GM12878 (cell line): ENCODE data around the gene CALD1. TPM values are rescaled to one million over a fixed set of nuclear protein-coding genes. Genes with fewer than 3 reads are reported as not detected.

Experiments
- ATAC-seq: fragments of 200-7000 bp; cut with Tn5 transposase; 3 replicates; pipeline ENCODE4 v1.9.1; 2020; ENCODE audit warnings: mild to moderate bottlenecking, moderate library complexity
- BruUV-seq: library from RNA; stranded (reverse); fragments of 400-500 nt; replicated peaks from 2 replicates; lab custom pipeline; 2021; lab: Mats Ljungman, UMichigan
- CTCF ChIA-PET: fragments of 300-600 bp; sonication (Branson Sonifier 250); formaldehyde crosslinking; extraction: SDS; loops from one replicate; lab custom pipeline; 2021; ENCODE audit warnings: inconsistent platforms; lab: Yijun Ruan, JAX
- POLR2A ChIA-PET: fragments of 350-600 bp; formaldehyde crosslinking; extraction: SDS; loops from one replicate; lab custom pipeline; 2021; ENCODE audit warnings: inconsistent platforms; lab: Charles Lee
- RAD21 ChIA-PET: fragments of 300-600 bp; sonication (Branson Sonifier 250); formaldehyde crosslinking; loops from one replicate; lab custom pipeline; 2023; ENCODE audit warnings: antibody characterized with exemption; ENCODE audit not compliant: unreplicated experiment; lab: Charles Lee
- SMC1A ChIA-PET: fragments of 300-600 bp; sonication (Branson Sonifier 250); formaldehyde crosslinking; loops from one replicate; lab custom pipeline; 2023; ENCODE audit not compliant: unreplicated experiment, uncharacterized antibody; lab: Charles Lee
- DNase-seq: peaks from one replicate; pipeline ENCODE4 v3.0.0-alpha.2; 2011; ENCODE audit warnings: low read depth, low spot score
- FAIRE-seq: peaks from 3 replicates; lab custom pipeline; 2011; peaks lifted over from hg19 to GRCh38; lab: Jason Lieb, UNC
- H2AFZ ChIP-seq: 2 replicates; pipeline ENCODE4 v1.6.0; 2011; ENCODE audit warnings: low read depth, low read length, control low read depth; ENCODE audit not compliant: control insufficient read depth
- H3K27ac ChIP-seq: 2 replicates; pipeline ENCODE4 v1.5.1; 2011; ENCODE audit warnings: control low read depth; ENCODE audit not compliant: control insufficient read depth, insufficient read depth
- H3K27me3 ChIP-seq, 2 experiments: replicated peaks in 1 of 2; 2 replicates each; pipeline versions ENCODE4 v1.6.0 to v1.6.1; 2011; ENCODE audit warnings: low read length in 1 of 2; ENCODE audit not compliant: control insufficient read depth in 2 of 2, insufficient read depth in 2 of 2
- H3K36me3 ChIP-seq, 2 experiments: 2 replicates each; pipeline ENCODE4 v1.5.1; 2011; ENCODE audit warnings: low read length in 1 of 2; ENCODE audit not compliant: control insufficient read depth in 2 of 2, insufficient read depth in 2 of 2
- H3K4me1 ChIP-seq: 2 replicates; pipeline ENCODE4 v1.6.1; 2011; ENCODE audit warnings: mild to moderate bottlenecking, low read length, moderate library complexity, mixed read lengths; ENCODE audit not compliant: control insufficient read depth, insufficient read depth
- H3K4me2 ChIP-seq: 2 replicates; pipeline ENCODE4 v1.6.0; 2011; ENCODE audit warnings: control low read depth; ENCODE audit not compliant: control insufficient read depth, insufficient read depth
- H3K4me3 ChIP-seq: fragments of 200-600 bp; sonication (generic); 2 replicates; pipeline ENCODE4 v1.5.1; 2016
- H3K79me2 ChIP-seq: 2 replicates; pipeline ENCODE4 v1.6.0; 2011; ENCODE audit warnings: low read length; ENCODE audit not compliant: control insufficient read depth, insufficient read depth
- H3K9ac ChIP-seq: 2 replicates; pipeline ENCODE4 v1.8.0; 2011; ENCODE audit warnings: low read length, control low read depth, mixed read lengths; ENCODE audit not compliant: control insufficient read depth, insufficient read depth
- H3K9me3 ChIP-seq: replicated peaks from 3 replicates; pipeline ENCODE4 v1.5.1; 2011; ENCODE audit warnings: mild to moderate bottlenecking, low read length; ENCODE audit not compliant: control insufficient read depth, insufficient read depth
- H4K20me1 ChIP-seq: 2 replicates; pipeline ENCODE4 v1.6.0; 2011; ENCODE audit not compliant: control insufficient read depth, insufficient read depth
- EZH2 ChIP-seq: IDR thresholded peaks from 2 replicates; pipeline ENCODE4 v1.6.1; 2012; ENCODE audit warnings: low read depth, mild to moderate bottlenecking, control low read depth, inconsistent platforms, low read length, borderline replicate concordance; ENCODE audit not compliant: control insufficient read depth
- YBX1 ChIP-seq: fragments of 450-650 bp; IDR thresholded peaks from 2 replicates; pipeline ENCODE4 v1.6.1; 2016; ENCODE audit warnings: antibody characterized with exemption
- ZSCAN29 ChIP-seq: fragments of 450-650 bp; IDR thresholded peaks from 2 replicates; pipeline ENCODE4 v1.6.1; 2017; ENCODE audit warnings: mild to moderate bottlenecking, moderate library complexity
- in situ Hi-C: fragments of 300-500 bp; cut with MboI; formaldehyde crosslinking; loops from 9 replicates; pipeline ENCODE4 v1.14.3; 2018; ENCODE audit warnings: mixed read lengths
- intact Hi-C: fragments of 100-400 bp; cut with micrococcal nuclease; formaldehyde crosslinking; loops from one replicate; pipeline ENCODE4 v1.14.2; 2022; ENCODE audit not compliant: unreplicated experiment
- polyA plus RNA-seq, 11 experiments: library from polyadenylated mRNA; depleted of rRNA in 4 of 11; unstranded in 6 of 11; stranded (reverse) in 5 of 11; fragments of >200 nt; fragmentation: Nextera tagmentation in 4 of 11; fragmentation: Illumina TruSeq in 1 of 11; extraction: Ambion mirVana in 4 of 11; extraction: Trizol in 1 of 11; gene quantifications; 1 replicate in 1 of 11; 2 replicates in 10 of 11; pipeline versions ENCODE4 v1.2.1 to v1.2.3, GENCODE V29; 2011 to 2016; ENCODE audit warnings: inconsistent platforms in 2 of 11, missing spikeins in 2 of 11, low read depth in 1 of 11
- total RNA-seq, 4 experiments: library from RNA; depleted of rRNA in 3 of 4; stranded (reverse); fragments of >200 nt in 3 of 4; fragmentation: Illumina TruSeq in 1 of 4; extraction: Trizol in 1 of 4; gene quantifications; 2 replicates each; pipeline versions ENCODE4 v1.2.1 to v1.2.3, GENCODE V29; 2013 to 2021
- TF ChIP-seq, protein P1 (sequence below): fragments of 450-650 bp; IDR thresholded peaks from 2 replicates; pipeline ENCODE4 v1.6.1; 2017; ENCODE audit warnings: mild to moderate bottlenecking, moderate library complexity

The CALD1 gene
- total and polyA plus RNA-seq, 10 of the 15 experiments (the other 5 are each of a cell fraction or from before 2014, with no cell fraction given), result 0.03 to 1.3 (median 0.22) TPM

DNA sequence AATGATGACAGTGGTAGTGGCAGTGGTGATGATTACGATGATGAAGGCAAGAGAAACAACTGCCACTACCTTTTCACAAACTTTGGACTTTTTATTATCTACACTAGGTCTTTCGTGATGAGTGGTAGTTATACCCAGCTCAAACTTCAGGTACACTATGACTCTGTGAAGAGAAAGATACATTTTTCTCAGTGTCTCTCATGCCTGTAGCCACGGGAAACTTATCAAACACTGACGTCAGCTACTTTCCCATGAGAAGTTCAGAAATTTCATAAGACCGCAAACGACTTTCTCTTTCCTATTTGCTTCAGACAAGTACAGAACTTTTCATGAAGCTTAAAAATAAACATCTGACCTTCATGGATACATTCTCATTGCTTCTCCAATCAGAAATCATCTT lies 57.0 kb downstream of the CALD1 start (continued):
- TF ChIP-seq, protein P1, sequence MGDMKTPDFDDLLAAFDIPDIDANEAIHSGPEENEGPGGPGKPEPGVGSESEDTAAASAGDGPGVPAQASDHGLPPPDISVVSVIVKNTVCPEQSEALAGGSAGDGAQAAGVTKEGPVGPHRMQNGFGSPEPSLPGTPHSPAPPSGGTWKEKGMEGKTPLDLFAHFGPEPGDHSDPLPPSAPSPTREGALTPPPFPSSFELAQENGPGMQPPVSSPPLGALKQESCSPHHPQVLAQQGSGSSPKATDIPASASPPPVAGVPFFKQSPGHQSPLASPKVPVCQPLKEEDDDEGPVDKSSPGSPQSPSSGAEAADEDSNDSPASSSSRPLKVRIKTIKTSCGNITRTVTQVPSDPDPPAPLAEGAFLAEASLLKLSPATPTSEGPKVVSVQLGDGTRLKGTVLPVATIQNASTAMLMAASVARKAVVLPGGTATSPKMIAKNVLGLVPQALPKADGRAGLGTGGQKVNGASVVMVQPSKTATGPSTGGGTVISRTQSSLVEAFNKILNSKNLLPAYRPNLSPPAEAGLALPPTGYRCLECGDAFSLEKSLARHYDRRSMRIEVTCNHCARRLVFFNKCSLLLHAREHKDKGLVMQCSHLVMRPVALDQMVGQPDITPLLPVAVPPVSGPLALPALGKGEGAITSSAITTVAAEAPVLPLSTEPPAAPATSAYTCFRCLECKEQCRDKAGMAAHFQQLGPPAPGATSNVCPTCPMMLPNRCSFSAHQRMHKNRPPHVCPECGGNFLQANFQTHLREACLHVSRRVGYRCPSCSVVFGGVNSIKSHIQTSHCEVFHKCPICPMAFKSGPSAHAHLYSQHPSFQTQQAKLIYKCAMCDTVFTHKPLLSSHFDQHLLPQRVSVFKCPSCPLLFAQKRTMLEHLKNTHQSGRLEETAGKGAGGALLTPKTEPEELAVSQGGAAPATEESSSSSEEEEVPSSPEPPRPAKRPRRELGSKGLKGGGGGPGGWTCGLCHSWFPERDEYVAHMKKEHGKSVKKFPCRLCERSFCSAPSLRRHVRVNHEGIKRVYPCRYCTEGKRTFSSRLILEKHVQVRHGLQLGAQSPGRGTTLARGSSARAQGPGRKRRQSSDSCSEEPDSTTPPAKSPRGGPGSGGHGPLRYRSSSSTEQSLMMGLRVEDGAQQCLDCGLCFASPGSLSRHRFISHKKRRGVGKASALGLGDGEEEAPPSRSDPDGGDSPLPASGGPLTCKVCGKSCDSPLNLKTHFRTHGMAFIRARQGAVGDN, result no peak
- no peak for TF ChIP-seq ZSCAN29

DNA sequence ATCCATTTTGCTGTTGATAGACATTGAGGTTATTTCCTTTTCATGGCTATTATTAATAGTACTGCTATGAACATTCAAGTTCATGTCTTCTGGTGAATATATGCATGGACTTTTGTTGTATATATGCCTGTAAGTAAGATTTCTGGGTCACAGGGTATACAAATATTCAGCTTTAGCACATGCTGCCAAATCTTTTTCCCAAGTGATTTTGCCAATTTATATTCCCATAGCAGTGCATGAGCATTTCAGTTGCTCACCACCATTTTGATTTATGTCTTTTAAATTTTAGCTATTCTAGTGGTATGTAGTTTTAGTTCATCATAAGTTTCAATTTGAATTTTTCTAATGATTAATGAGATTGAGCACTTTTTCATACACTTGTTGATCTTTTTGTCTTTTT lies 59.9 kb downstream of the CALD1 start:
- ChIA-PET POLR2A (no interaction called here), CTCF (interaction anchor here (1.0 kb wide), 2 partner anchors 8 to 231 kb away, joined by 3 read pairs; no protein-coding TSS in a partner anchor), RAD21 (no interaction called here), SMC1A (interaction anchor here (1.7 to 2.1 kb wide), 2 partner anchors 104 to 206 kb away, joined by 3 to 6 read pairs; no protein-coding TSS in a partner anchor)
- H3K4me3 ChIP-seq, result no peak overlapping the region
- H3K4me1 ChIP-seq, result no peaks in the 10 kb centered on the region
- no peaks in the 10 kb centered on the region for H3K9me3 ChIP-seq
- no peaks in the 10 kb centered on the region; a peak in 2 of 4 replicates for H3K27me3 ChIP-seq
- in situ Hi-C loops (no loop called here), intact Hi-C loops (no loop called here)
- H2AFZ ChIP-seq, result no peak overlapping the region
- no peak for ATAC-seq
- no peaks in the 10 kb centered on the region for H4K20me1 ChIP-seq
- no peak for DNase-seq
- no peaks in the 10 kb centered on the region for H3K79me2 ChIP-seq
- no TSS peak for BruUV-seq
- no peak overlapping the region for H3K4me2 ChIP-seq
- H3K9ac ChIP-seq, result no peak overlapping the region
- H3K36me3 ChIP-seq, result no peaks in the 10 kb centered on the region
- TF ChIP-seq YBX1 (no peak), EZH2 (no peak)
- H3K27ac ChIP-seq, result no peak overlapping the region
- no peak for FAIRE-seq
